NCI-H460 (cell line): Measurements from ENCODE around the gene CUL5. TPM values are rescaled to one million over a fixed set of nuclear protein-coding genes. Genes with fewer than 3 reads are reported as not detected.
A peak's percentile ranks its signal among the peaks of the same experiment; 100 is the strongest.
"Not testable (repeated sequence)": the region's sequence is repeated elsewhere in the genome, so short reads cannot be mapped to it uniquely, and the experiment has no call there.

Source experiments
- DNase-seq: peaks from one replicate; pipeline ENCODE4 v3.0.0-alpha.2; 2016; ENCODE audit warnings: low read depth; ENCODE audit errors: extremely low read depth
- total RNA-seq: library from RNA; depleted of rRNA; stranded (reverse); fragments of >200 nt; shearing (Covaris generic); gene quantifications from 2 replicates; pipeline ENCODE4 v1.2.3, GENCODE V29; 2014

CUL5 gene
- total RNA-seq, 1 experiment from 2014 or later = 32.2 TPM

GRCh38 chr11:108111126-108111525 is 102.4 kb downstream of the CUL5 start:
- DNase-seq = no peak

- no peak for DNase-seq
These were observed 103.4 kb downstream of the CUL5 start for GRCh38 chr11:108112057-108112456.

GRCh38 chr11:108115500-108116140 is 106.9 kb downstream of the CUL5 start:
- no peak for DNase-seq

DNA sequence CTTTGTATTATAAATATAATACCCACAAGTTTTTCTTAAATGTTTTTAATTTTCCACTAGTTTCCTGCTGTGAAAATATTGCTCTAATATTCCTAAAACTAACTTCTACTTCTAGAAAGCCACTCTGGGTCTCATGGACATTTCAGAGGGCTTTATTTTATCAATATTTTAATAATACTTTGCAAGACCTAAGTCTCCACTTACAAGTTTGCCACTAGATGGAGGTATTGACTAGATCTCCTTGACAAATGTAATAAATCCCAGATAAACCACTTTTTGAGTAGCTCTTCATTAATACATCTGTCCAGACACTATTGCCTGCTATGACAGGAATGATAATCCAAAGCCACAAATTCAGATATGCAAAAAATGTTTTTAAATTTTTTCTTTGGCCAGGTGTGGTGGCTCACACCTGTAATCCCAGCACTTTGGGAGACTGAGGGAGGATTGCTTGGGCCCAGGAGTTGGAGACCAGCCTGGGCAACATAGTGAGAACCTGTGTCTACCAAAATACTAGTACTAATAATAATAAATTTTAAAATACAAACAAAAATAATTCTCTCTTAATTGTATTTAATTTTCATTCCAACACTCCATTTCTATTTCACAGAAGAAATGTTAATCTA is 109.2 kb downstream of the CUL5 start:
- no peak for DNase-seq

- not testable (repeated sequence) for DNase-seq
These were observed 112.2 kb downstream of the CUL5 start for GRCh38 chr11:108120936-108121273.

DNA sequence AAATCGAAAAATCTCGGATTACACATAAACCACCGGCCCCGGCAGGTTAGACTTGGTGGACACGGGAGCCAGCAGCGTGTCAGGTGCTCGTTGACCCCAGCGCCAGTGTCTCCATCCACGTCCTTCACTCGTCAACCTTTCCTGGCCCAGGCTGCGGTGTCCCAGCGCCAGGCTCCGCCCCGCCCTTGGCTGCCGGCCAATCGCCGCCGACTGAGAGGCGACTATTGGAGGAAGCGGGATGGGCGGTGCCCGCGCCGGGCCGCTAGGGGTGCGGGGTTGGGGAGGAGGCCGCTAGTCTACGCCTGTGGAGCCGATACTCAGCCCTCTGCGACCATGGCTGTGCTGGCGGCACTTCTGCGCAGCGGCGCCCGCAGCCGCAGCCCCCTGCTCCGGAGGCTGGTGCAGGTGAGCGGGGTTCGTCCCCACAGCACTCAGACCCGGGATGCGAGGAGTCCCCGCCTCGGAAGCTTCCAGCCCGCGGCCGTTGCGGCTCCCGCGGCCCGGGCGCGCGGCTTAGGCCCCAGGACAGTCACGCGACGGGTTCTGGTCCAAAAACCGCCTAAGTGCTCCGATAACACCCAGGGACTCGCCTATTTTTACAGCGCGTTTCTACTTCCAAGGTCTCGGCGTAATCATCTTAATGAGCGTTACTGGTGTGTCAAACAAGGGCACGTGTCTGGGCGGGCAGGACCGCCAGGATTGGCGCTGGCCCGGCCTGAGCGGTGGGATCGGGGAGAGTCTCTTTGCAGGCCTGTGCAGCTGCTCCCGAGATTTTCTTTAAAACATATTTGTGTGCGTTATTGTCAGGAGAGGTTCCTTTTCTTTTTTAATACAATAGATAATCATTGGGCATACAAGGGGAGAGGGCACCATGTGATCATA is 112.8 kb downstream of the CUL5 start, which contains the start of gene ACAT1:
TSS of gene ACAT1 (plus strand) at position 294 of the 882 bp plus-strand sequence. CDS start at position 334, 40 bp downstream.
- DNase-seq = peak; percentile 86

- no peak for DNase-seq
These were observed 113.5 kb downstream of the CUL5 start for GRCh38 chr11:108122166-108122628.

GRCh38 chr11:108125096-108125495 is 116.4 kb downstream of the CUL5 start:
- no peak for DNase-seq

GRCh38 chr11:108128772-108129171 is 120.1 kb downstream of the CUL5 start:
- DNase-seq = no peak

GRCh38 chr11:108131993-108132392 is 123.3 kb downstream of the CUL5 start:
- no peak for DNase-seq

DNA sequence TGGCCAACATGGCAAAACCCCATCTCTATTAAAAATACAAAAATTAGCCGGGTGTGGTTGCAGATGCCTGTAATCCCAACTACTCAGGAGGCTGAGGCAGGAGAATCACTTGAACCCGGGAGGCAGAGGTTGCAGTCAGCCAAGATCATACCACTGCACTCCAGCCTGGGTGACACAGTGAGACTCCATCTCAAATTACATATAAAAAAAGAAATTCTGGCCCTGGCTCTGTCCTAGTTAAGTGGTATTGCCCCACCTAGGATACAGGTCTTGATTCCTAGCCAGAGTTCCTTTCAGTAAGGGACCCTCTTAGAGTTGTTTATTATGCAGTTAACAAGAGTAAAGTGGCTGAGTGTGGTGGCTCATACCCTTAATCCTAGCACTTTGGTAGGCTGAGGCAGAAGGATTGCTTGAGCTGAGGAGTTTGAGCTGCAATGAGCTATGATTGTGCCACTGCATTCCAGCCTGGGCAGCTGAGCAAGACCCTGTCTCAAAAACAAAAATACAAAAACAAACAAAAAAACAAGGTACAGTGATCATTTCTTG is 124.4 kb downstream of the CUL5 start:
- DNase-seq = not testable (repeated sequence)

DNA sequence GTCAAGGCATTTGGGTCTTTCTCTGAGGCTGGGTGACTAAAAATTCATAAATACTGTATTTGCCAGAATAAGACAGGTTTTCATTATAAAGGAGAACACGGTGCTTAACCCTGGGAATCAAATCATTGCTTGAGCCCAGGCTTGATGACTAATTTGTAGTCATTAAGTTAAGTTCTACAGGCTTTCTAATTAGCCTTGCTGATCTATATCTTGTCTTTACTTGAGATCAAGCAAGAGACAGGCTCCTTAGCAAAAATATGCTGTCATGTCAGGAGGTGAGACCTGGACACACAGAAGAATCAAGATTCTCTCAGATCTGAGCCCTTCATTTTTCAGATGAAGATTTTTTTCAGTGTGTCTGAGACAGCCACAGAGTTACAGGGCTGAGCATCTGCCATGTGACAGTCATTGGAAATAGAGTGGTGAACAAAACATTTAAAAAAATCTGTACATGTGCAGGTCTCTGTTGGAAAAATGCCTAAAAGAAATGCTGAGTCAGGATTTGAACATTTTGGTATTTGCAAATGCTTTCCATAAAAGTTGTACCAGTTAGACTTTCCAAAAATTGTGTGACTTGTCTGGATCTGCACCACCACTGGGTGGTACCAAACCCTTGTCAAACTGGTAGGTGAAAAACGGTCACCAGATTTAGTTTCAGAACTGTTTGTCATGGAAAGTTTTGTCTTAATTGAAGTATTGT is 127.3 kb downstream of the CUL5 start:
- no peak for DNase-seq

GRCh38 chr11:108137212-108137611 is 128.5 kb downstream of the CUL5 start:
- DNase-seq = no peak

- DNase-seq = no peak
These were observed 133.6 kb downstream of the CUL5 start for GRCh38 chr11:108142304-108142703.

- DNase-seq = no peak
These were observed 135.9 kb downstream of the CUL5 start for GRCh38 chr11:108144615-108145014.

DNA sequence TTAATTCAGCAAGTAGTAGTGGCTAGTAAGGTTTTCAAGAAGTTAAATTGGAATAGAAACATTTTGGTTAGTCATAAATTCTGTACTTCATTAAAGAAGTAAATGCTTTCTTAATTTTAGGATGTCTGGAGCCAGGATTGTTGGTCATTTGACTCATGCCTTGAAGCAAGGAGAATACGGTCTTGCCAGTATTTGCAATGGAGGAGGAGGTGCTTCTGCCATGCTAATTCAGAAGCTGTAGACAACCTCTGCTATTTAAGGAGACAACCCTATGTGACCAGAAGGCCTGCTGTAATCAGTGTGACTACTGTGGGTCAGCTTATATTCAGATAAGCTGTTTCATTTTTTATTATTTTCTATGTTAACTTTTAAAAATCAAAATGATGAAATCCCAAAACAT is 138.5 kb downstream of the CUL5 start:
- no peak for DNase-seq

DNA sequence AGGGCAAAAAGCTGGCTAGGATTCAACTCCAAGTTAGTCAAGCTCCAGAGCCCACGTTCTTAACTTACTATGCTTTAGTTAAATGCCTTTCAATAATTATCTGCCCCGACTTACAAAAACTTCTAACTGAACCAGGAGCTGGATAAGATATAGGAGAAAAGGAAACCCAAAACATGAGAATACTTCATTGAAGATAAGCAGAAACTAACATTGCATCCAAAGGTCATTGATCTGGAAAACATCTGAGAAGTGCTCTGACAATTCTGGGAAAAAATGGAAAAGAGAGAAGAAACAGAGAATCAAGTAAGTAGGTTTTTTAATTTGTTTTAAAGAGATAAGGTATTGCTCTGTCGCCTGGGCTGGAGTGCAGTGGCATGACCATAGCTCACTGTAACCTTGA is 139.9 kb downstream of the CUL5 start:
- DNase-seq = no peak

GRCh38 chr11:108154591-108154990 is 145.9 kb downstream of the CUL5 start:
- DNase-seq = no peak
